Hematopoietic multipotent progenitor cell treated with erythropoietin and hydrocortisone succinate and interleukin-3 and kit ligand, for 17 days (in vitro differentiated cells): Measurements from ENCODE around the gene SLC30A9.

Experiments
- DNase-seq: peaks from one replicate; pipeline ENCODE4 v3.0.0-alpha.2; 2015; ENCODE audit warnings: low spot score

The SLC30A9 gene

DNA sequence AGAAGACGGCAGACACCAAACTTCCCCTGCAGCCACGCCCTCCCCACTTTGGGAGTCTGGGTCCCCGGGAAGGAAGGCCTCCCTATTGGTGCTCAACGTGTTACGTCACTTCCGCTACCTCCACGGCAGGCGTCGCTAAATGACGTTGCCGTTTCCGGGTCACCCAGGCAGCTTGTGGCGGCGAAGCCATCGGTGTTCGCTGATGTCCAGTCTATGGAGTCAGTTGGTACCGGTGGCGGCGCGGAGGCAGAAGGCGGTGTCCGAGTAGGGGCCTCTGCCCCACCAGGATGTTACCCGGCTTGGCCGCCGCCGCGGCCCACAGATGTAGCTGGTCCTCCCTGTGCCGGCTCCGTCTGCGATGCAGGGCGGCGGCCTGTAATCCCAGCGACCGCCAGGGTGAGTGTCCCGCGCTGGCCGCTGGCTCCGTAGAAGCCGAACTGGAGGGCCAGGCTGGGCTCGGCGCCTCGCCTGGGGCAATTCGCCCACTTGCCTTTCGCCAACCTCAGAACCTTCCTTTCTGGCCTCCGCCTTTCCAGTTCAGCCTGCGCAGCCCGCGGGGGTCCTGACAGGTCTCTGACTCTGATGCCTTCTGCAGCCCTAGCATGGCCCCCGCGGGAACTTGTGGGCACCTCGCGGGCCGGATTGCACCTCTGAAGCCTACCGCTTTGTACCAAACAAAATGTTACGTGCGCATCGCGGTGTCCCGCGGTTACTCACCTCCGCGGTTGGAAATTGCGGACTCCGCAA, at the start of gene SLC30A9:
TSS of gene SLC30A9 (plus strand) at position 166 of the 747 bp plus-strand sequence. CDS start at position 288, 122 bp downstream.
- peak; percentile 97 for DNase-seq

DNA sequence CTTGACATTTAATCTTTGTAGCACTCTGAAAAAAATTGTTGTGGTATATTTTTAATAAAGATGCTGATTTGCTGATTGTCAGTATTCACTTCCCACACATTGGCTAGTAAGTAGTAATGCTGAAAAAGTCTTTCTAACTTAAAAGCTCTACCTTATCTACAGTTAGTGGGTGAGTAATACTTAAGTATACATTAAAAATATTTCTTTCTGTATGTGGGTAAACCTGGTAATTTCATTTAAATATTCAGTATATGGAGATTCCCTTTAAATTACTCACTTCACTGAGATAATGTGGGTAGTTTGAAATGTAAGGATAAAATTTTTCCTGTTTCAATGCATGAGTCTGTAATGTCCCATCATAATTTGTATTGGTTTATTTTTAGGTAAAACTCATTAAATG, 49.5 kb upstream of the SLC30A9 start:
- DNase-seq: no peak

DNA sequence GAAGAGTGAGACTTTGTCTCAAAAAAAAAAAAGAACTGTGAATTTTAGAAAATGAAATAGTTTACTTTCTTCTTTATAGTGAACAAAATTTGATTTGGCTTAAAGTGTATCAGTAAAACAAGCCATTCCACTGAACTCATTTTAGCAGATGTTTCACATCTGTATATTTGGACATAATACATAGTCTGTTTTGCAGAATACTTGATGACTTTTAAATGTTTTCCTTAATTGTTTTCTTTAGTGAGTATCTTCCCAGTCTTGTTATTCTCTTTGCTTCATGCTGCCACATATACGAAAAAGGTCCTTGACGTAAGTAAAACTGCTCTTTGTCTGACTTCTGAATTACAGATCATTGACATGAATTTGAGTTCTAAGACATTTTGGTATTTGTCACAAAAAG, 46.8 kb upstream of the SLC30A9 start:
- DNase-seq: no peak

DNA sequence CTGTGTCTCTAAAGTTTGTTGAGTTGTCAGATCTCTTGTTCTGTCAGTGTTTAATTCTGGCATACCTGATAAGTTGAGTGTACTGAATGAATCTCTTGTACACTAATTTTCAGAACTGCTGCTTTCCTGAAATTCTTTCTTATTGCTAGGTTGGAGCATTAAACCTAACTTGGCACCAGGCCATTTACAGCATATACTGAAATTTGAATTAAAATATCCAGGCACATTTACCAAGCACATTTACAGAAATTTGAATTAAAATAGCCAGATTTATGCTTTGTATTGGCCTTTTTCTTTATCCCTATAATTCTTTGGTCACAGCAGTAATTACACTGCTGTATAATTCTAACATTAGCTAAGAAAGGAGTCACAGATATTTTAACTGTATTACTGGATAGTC, 46.2 kb upstream of the SLC30A9 start:
- DNase-seq: no peak

DNA sequence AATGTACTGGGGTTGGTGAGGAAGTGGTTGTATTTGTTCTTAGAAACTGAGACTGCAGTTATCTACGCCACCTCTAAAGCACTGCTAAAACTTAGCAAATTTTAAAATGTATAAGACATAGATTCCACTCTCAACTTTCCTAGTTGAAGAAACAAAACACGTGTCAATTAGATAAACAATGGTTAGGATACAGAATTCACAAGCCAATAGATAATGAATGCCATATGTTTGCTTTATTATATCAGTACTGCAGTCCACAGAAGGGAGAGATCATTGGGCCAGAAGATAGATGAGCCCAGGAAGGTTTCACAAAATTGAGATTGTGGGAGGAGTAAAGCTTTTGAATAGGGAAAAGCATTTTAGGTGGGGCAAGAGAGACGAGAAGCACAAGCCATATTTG, 40.8 kb upstream of the SLC30A9 start:
- DNase-seq: no peak

DNA sequence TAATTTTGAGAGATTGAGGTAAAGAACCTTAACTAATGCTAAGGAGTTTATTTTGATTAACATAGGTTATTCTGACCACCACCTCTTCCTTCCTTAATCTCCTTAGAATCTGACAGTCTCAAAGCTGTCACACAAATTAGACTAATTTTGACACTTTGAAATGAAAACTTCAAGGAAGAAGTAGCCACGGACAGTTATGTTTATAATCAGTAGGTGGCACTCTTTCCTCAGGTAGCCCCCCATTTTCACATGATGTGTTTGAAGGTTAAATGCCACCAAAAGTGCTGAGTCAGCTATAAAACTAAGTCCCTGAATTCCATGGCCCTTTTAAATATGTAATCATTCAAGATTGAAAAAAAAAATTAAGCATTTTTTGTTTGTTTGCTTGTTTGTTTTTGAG, 32.7 kb upstream of the SLC30A9 start:
- DNase-seq: peak; percentile 75

DNA sequence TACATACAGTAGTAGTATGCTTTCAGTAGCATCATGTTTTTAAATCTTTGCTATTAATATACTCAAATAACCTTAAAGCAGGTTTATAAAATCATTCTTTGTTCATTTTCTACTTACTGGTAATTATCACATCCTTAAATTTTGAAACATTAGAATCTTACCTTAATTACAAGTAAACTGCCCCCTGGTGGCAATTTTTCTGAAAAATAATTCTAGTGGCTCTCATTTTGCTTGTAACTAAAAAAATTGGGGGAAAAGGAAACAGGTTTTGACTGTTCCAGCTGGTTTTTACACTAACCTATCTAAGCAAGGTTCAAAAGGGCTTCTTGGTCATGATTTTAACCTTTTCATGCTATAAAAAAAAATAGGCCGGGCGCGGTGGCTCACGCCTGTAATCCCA, 27.2 kb upstream of the SLC30A9 start:
- peak; percentile 42 for DNase-seq

DNA sequence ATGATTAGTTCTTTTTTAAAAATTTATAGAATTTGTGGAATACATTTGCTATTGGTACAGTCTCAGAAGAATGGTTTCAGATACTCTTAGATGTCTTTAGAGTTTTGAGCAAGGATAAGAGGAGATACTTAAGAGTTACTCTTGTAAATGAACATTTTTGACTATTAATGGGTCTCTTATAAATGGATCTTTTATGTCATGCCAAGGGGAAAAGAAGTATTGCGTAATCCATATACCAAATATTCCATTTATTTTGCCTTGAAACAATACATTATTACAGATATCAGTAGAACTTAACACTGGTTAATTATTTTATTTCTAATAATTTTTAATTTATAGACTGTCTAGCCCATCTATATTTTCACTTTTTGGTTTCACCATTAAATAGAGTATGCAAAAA, 25.9 kb upstream of the SLC30A9 start:
- no peak for DNase-seq

DNA sequence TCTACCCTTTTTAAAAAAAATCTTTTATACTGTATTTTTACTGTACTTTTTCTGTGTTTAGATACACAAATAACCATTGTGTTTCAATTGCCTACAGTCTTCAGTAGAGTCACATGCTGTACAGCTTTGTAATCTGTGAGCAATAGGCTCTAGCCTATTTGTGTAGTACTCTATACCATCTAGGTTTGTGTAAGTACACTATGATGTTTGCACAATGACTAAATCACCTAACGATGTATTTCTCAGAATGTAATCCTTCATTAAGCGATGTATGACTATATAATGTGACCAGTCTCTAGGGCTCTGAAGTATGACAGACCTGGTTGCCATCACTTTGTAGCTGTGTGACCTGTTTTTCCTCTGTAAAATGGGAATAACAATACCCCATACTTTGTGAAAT, 22.9 kb upstream of the SLC30A9 start:
- no peak for DNase-seq

DNA sequence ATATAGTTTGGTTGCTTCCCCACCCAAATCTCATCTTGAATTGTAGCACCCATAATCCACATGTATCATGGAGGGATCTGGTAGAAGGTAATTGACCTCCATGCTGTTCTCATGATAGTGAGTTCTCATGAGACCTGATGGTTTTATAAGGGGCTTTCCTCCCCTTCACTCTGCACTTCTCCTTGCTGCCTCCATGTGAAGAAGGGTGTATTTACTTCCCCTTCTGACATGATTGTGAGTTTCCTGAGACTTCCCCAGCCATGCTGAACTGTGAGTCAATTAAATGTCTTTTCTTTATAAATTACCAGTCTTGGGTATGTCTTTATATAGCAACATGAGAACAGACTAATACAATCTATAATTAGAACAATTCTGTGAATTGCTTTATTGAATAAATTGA, 20.7 kb upstream of the SLC30A9 start:
- no peak for DNase-seq

DNA sequence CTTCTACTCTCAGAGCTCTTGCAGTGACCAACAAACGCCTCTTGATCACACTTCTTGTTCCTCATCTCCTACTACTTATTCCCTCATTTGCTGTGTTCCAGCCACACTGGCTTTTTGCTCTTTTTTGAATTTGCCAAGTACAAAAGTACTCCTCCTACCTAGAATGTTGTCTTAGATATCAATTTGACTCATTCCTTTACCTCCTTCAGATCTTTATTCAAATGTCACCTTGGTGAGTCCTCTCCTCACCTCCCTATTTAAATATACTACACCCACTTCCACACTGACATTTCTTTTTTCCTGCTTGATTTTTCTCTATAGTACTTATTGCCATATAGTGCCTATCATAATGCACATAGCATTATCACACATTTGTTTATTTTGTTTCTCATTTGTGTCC, 15.0 kb upstream of the SLC30A9 start:
- no peak for DNase-seq

DNA sequence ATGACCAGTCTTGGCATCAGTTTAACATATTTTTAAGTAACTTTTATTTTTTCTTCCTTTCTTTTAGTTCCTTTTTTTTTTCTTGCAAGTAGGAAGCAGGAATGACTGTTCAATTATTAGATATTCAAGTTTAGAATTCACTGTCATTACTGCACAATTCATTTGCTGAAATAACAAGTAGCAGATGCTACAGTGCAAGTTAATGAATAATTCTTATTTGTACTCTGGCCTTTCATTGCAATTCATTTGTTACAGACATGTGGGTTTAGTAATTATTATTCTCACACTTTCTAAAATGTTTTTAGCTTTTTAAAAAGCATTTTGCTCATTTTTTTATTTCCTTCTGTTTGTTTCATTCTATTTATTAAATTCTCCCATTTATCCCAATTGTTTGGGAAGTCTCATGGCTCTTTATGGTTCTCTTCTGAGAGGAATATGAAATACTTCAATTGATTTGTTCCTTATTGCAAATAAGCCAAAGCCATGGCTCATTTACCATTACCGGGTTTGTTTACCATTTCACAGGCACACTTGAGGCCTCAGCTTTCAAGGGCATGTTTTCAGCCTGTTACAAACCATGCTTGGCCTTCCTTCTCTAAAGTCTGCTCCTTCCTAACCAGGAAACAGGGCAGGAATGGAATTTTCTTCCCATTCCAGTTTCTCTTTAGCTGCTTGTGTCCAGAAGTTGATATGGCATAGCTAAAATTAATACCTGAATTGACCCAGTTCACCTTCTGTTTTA, 13.4 kb upstream of the SLC30A9 start:
- DNase-seq: no peak

DNA sequence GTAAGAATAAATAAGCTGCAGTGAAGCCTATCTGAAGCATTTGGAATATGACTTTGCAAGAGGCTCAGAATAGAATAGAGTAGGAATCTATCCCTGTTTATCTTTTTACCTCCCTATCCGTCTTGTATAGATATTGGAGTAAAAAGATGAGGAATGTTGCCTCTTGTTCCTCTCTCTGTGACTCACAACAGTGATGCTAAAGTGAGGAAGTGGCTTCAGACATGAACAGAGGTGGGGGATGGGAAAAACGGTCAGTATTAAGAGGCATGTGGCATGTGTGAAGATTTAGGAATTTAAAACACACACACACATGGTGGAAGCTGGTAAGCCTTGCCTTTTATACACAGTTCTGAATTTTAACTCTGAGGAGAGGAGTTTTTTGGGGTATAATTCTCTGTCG, 12.6 kb upstream of the SLC30A9 start:
- no peak for DNase-seq

DNA sequence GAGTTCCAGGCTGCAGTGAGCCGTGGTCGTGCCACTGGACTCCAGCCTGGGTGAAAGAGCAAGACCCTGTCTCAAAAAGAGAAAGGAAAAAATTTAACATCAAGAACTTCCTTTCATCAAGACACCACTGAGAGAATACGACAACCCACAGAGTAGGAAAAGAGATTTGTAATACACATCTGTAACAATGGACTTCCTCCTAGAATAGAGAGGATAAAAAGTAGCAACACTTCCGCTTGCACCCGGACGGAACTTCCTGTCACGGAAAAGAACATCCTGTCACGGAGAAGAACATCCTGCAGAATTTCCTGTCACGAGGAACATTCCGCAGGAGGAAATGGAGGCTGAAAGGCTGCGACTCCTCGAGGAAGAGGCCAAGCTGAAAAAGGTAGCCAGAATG, 8.9 kb upstream of the SLC30A9 start, which contains the start of gene DCAF4L1:
TSS of gene DCAF4L1 (plus strand) at position 301 of the 400 bp plus-strand sequence. CDS start at position 338, 37 bp downstream.
- DNase-seq: no peak

DNA sequence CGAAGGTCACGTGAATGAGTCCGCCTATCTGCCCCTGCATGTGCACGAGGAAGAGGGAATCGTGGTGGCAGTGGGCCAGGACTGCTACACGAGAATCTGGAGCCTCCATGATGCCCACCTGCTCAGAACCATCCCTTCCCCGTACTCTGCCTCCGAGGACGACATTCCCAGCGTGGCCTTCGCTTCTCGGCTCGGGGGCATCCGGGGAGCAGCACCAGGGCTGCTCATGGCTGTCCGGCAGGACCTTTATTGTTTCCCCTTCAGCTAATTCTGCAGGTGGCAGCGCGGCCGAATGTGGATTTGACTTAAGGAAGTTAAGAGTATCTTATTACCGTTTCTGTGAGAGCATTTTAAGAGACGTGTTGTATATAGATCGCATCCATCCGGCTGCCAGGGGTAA, 7.6 kb upstream of the SLC30A9 start:
- DNase-seq: no peak

DNA sequence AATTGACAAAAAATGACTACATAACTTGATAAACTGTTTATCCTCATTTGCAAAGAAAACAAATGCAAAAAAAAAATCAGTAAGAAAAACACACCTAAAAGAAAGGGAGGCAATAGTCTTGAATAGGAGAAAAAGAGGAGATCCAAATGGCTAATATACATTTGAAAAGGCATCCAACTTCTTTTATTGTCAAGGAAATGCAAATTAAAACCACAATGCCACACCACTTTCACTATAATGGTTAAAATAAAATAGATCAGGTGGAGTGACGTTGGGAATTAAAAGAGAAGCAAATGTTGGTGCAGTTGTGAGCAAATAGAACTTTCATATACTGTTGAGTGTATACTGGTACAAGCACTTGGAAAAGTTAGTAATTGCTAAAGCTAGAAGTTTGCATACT, 5.2 kb upstream of the SLC30A9 start:
- DNase-seq: no peak

DNA sequence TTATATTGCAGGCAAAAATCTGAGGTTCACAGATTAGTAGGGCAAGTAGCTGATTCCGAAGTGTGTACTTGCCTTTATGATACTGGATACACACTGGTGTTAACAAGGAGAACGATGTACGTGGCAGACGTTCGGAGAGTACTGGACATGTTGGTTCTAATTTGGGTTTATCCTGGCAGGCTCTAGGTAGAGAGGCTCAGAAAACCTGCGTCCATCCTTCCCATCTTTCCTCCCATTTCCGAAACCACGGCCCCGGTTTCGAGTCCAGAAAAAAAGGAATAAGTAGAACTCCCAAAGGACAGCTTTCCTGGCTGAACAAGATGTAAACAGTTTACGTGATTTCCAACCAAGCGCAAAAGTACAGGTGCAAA, 351 bp upstream of the SLC30A9 start:
- DNase-seq: no peak

DNA sequence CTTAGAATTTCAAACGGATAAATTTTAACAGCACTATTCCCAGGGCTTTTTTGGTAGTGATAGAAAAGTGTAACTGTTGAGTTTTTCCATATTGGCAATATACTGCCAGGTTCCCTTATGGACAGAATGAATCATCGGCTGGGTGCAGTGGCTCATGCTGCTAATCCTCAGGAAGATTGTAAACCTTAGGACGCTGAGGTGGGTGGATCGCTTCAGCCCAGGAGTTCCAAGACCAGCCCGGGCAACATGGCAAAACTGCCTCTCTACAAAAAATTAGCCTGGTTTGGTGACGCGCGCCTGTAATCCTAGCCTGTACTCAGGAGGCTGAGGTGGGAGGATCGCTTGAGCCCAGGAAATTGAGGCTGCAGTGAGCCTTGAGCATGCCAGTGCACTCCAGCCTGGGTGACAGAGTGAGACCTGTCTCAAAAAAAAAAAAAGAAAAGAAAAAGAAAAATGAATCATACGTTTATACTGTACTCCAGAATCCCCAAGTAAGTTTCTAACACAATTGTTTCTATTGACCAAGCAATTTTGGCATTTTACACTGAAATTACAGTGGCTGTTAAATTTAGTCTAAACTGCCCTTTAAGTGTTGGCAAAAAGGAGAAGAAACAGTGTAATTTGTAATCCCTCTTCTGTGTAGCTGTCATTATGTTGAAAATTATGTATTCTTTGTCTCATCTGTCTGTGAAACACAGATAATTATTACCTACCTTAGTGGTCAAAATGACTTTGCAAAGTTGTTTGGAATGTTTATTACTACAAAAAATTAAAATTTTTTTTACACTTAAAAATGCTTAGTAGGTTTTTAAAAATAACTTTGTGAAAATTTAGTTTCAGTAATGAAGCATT, 1.8 kb downstream of the SLC30A9 start:
- DNase-seq: peak; percentile 22

DNA sequence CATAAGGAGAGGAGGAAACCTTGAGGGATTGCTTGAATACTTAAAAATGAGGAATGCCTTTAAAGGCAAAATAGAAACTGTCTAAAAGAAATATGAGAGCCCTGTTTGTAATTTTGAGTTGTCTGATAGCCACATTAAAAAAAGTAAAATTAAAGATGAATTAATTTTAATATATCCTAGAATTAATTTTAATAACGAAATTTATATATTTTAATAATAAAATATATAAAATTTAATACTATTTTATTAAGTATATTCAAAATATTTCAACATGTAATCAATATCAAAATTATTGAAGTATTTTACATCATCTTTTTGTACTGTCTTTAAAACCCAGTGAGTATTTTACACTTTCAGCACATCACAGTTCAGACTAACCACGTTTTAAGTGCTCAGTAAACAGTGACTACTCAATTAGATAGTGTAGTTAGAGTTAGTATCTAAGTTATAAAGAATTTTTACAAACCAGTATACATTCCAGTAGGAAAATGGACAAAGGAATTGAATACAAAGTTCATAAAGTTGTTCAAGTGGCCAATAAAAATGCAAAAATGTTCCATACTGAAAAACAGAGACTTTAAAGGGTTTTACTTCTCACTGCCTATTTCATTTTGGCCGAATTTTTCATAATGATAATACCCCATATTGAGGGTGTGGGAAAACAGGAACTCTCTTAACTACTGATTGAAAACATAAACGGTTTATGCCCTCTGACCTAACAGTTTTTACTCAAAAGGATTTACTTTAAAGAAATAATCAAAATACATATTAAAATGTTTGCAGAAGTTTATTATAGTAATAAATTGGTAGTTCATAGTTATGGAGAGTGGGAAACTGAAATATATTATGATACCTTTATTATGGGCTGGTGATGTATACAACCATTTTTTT, 2.9 kb downstream of the SLC30A9 start:
- no peak for DNase-seq

DNA sequence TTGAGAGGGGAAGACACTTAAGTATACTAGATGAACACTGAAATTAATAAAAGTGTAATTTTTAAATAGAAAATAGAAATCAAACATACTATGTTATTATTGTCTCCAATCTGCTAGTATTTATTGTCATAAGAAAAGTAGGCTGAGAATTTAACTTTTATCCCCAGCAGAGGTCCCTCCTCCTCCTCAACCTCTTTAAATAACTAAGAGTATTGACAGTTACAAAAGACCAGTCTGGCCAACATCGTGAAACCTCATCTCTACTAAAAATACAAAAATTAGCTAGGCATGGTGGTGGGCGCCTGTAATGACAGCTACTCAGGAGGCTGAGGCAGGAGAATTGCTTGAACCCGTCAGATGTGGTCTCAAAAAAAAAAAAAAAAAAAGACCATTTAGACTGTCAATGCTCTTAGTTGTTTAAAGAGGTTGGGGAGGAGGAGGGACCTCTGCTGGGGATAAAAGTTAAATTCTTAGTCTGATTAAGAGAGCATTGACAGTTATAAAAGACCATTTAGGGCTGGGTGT, 4.2 kb downstream of the SLC30A9 start:
- no peak for DNase-seq

DNA sequence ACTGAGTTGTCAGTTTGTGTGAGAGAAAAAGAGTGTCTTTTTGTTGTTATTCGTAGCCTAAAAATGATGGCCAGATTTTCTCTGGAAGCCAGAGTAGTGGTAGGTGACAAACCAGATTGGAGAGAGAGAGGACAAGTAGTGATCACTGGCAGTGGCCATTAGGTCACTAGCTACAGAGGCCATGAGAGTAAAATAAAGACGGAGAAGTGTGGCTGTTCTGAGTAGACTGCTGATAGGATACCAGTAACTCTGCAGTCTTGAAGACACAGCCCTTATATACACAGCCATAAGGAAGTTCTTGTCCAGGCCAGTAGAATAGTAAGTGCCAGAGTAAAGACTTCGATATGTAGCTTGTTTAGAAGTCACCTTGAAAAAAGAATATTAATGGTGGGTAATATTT, 7.7 kb downstream of the SLC30A9 start:
- DNase-seq: no peak
